Adipocyte (in vitro differentiated cells): ENCODE data around the gene TTI1.
A peak's percentile ranks its signal among the peaks of the same experiment; 100 is the strongest.

Experiments
- DNase-seq: peaks from one replicate; pipeline ENCODE4 v3.0.0-alpha.2; 2015; ENCODE audit warnings: low read depth
- H3K27me3 ChIP-seq: replicated peaks from 2 replicates; pipeline ENCODE4 v1.7.0; 2013; ENCODE audit warnings: mild to moderate bottlenecking, low read length, moderate library complexity; ENCODE audit not compliant: control insufficient read depth, insufficient read depth
- H3K36me3 ChIP-seq: 2 replicates; pipeline ENCODE4 v1.7.0; 2013; ENCODE audit warnings: low read length, mild to moderate bottlenecking, moderate library complexity; ENCODE audit not compliant: control insufficient read depth, insufficient read depth, severe bottlenecking
- H3K4me1 ChIP-seq: 2 replicates; pipeline ENCODE4 v1.7.0; 2013; ENCODE audit warnings: mild to moderate bottlenecking, low read length, moderate library complexity; ENCODE audit not compliant: control insufficient read depth, insufficient read depth
- H3K4me3 ChIP-seq: 2 replicates; pipeline ENCODE4 v1.7.0; 2013; ENCODE audit warnings: mild to moderate bottlenecking, low read length, moderate library complexity
- H3K9ac ChIP-seq: 2 replicates; pipeline ENCODE4 v1.7.0; 2013; ENCODE audit warnings: mild to moderate bottlenecking, low read length, moderate library complexity
- H3K9me3 ChIP-seq: 2 replicates; pipeline ENCODE4 v1.7.0; 2013; ENCODE audit warnings: mild to moderate bottlenecking, low read length, moderate library complexity; ENCODE audit not compliant: control insufficient read depth

TTI1 gene

DNA sequence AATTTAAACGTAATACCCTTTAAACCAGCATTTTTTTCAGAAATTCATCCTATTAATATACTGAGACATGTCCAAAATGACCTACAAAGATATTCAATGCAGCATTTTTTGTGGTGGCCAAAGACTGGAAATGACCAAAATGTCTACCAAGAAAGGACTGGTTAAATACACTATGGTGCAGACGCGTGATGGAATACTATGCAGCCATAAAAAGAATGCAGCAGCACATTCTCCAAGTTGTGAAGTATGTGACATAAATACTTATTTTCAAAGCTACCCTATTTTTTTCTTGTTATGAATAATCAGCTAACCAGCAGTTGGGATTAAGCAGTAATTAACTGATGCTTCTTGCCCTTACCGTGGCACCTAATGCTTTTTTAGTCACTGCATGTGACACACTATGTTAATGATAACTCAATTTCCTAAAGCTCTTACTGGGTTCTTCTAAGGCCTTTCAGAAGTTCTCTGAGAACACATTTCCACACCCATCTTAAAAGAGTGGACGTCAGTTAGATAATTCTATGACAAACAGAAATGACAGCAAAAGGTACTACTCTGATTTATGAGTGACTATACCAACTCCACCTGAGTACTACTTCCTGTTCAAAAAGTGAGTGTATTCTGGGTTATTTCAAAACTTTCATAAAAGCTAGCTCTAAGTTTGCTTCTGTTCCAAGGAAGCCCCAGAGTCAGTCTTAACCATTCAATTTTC, 24.9 kb downstream of the TTI1 start:
- DNase-seq: no peak
- Histone ChIP-seq H3K36me3 (peaks cover 32% of the 10 kb centered on the region), H3K4me1 (peaks cover 2% of the 10 kb centered on the region), H3K27me3 (no peaks in the 10 kb centered on the region), H3K4me3 (no peak overlapping the region), H3K9me3 (no peaks in the 10 kb centered on the region), H3K9ac (no peak overlapping the region)

DNA sequence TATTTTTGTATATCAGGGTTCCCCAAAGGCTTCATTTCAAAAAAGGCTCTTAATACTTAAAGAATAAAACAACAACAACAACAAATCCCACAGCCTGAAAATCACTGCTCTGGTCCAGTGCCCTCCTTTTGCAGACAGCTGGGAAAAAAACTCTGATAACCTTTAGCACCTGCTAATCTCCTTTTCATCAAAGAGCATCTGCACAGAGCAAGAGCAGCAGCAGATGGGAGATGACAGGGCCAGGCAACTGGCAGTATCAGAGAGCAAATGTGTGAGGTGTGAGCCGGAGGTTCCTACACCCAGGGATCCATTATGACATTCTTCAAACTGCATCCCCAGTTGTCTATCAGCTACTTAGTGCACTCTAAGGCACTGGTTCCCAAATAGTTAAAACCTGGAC, 25.7 kb downstream of the TTI1 start:
- H3K9me3 ChIP-seq: no peaks in the 10 kb centered on the region
- H3K4me3 ChIP-seq: no peak overlapping the region
- no peak for DNase-seq
- no peak overlapping the region for H3K9ac ChIP-seq
- no peaks in the 10 kb centered on the region for H3K27me3 ChIP-seq
- H3K4me1 ChIP-seq: peaks cover 2% of the 10 kb centered on the region
- peaks cover 25% of the 10 kb centered on the region for H3K36me3 ChIP-seq

DNA sequence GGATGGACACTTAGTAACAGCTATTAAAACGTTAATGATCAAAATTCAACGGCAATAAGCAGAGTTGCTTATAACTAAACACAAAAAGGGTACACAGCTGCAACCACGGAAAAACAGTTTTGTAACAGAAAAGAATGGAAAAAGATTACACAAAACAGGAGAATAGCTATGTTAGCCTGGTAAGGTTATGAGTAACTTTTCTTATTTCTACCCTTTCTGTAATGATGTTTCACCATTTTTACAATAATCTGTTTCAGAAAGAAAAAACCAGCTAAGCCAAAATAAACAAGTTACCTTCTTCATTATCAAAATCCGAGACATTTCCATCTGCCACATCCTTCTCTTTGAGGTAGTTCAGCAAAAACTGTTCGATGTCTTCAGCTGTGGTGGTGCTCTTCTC, 27.4 kb downstream of the TTI1 start:
- Histone ChIP-seq H3K36me3 (peaks cover 20% of the 10 kb centered on the region), H3K9me3 (no peaks in the 10 kb centered on the region), H3K27me3 (no peaks in the 10 kb centered on the region), H3K4me1 (peaks cover 2% of the 10 kb centered on the region), H3K9ac (no peak overlapping the region), H3K4me3 (no peak overlapping the region)
- no peak for DNase-seq

DNA sequence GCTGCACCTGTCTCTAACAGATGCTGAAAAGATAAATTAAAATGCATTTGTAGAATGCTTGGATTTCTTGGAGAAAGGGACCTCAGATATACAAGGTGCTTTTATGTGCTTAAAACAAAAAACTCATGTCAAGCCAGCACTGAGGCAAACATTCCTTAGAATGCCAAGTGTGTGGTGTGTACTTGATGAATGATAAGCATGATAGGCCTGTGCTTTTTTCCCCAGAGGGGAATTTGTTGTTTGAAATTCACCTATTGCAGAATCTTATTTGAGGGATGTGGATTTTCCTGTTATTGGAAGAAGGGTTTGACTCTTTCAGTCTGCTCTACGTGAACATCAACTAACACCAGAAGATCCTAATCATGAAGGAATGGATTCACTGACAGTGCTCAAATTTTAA, 28.8 kb downstream of the TTI1 start:
- Histone ChIP-seq H3K27me3 (no peaks in the 10 kb centered on the region), H3K9ac (no peak overlapping the region), H3K4me1 (peaks cover 2% of the 10 kb centered on the region), H3K36me3 (peaks cover 30% of the 10 kb centered on the region), H3K9me3 (no peaks in the 10 kb centered on the region), H3K4me3 (no peak overlapping the region)
- DNase-seq: no peak

DNA sequence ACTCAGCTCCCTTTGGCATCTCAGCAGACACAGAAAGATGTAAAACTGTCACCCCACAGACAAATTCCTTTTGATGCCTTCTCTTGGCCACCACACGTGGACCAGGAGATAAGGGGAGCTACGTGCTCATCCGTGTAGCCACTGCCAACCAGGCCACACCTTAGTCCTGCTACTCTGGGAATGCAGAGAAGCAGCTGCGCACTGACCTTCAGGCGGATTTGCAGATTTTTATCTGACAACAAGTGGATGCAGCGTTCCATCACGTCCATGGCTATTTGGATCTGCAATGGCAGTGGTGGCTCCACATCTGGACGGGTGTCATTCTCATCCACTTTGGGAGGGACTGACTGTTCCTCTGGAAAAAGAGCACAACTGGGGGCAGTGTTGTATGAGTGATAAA, 30.8 kb downstream of the TTI1 start:
- no peak overlapping the region for H3K9ac ChIP-seq
- no peaks in the 10 kb centered on the region for H3K27me3 ChIP-seq
- DNase-seq: no peak
- peaks cover 2% of the 10 kb centered on the region for H3K4me1 ChIP-seq
- H3K9me3 ChIP-seq: no peaks in the 10 kb centered on the region
- H3K36me3 ChIP-seq: peaks cover 50% of the 10 kb centered on the region
- H3K4me3 ChIP-seq: no peak overlapping the region

DNA sequence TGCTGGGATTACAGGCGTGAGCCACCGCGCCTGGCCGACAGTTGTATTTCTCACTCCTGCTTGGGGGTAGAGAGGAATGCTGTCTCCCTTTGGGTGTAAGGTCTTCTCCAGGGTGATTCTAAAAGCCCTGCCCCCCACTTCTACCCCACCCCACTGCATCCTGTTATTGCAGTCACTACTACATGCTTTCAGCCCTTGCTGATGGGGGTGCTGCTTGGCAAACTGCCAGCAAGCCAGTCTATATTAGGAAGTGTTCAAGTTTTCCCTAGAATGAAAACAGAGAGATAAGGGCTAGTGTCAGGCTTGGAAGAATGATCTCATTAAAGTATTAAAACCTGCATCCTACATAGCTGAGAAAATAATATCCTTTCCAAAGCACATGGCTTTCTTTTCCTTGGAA, 31.3 kb downstream of the TTI1 start:
- H3K9ac ChIP-seq: no peak overlapping the region
- no peaks in the 10 kb centered on the region for H3K9me3 ChIP-seq
- H3K4me3 ChIP-seq: no peak overlapping the region
- DNase-seq: no peak
- peaks cover 2% of the 10 kb centered on the region for H3K4me1 ChIP-seq
- no peaks in the 10 kb centered on the region for H3K27me3 ChIP-seq
- H3K36me3 ChIP-seq: peaks cover 54% of the 10 kb centered on the region

DNA sequence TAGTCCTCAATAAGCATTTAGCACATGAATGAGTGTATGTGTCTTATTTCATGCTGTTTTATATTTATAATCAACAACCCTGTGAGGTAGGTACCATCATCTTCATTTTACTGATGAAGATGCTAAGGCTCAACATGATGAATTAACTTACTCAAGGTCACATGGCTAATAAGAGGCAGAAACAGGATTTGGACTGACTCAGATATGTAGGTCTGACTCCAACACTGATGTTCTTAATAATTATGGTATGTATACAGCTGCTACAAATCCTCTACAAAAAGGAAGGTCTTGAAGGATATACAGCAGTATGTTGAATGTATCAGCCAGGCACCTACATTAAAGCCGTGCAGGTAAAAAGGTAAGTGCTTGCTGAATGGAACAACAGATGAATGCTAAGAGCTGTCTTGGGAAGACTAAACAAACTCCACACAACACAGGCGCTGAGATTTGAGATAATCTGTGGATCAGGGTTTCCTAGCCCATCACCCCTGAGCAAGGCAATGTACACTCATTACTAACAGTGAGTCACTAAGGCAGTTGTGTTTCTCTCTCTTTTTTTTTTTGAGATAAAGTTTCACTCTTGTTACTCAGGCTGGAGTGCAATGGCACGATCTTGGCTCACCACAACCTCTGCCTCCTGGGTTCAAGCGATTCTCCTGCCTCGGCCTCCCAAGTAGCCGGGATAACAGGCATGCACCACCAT, 31.9 kb downstream of the TTI1 start:
- Histone ChIP-seq H3K4me1 (peaks cover 2% of the 10 kb centered on the region), H3K36me3 (peaks cover 59% of the 10 kb centered on the region), H3K27me3 (no peaks in the 10 kb centered on the region), H3K9ac (no peak overlapping the region), H3K9me3 (no peaks in the 10 kb centered on the region), H3K4me3 (no peak overlapping the region)
- DNase-seq: peak; percentile 60

DNA sequence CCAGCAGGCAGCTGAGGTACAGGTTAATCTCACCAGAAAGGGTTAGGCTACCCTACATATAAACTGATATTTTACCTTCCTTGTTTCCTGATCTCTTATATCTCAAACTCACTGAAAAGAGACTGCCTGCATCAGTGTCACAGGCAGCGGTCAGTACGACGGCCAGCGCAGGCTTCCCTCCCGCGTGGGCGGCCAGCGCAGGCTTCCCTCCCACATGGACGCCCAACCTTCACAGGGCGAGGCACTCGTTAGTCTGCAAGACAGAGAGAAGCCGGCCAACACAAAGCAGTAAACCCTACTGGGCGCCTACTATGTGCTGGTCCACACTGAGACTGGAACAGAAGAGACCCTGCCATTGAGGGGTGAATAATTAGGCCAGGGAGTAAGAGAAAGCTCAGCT, 33.0 kb downstream of the TTI1 start:
- Histone ChIP-seq H3K9ac (no peak overlapping the region), H3K36me3 (peaks cover 70% of the 10 kb centered on the region)

DNA sequence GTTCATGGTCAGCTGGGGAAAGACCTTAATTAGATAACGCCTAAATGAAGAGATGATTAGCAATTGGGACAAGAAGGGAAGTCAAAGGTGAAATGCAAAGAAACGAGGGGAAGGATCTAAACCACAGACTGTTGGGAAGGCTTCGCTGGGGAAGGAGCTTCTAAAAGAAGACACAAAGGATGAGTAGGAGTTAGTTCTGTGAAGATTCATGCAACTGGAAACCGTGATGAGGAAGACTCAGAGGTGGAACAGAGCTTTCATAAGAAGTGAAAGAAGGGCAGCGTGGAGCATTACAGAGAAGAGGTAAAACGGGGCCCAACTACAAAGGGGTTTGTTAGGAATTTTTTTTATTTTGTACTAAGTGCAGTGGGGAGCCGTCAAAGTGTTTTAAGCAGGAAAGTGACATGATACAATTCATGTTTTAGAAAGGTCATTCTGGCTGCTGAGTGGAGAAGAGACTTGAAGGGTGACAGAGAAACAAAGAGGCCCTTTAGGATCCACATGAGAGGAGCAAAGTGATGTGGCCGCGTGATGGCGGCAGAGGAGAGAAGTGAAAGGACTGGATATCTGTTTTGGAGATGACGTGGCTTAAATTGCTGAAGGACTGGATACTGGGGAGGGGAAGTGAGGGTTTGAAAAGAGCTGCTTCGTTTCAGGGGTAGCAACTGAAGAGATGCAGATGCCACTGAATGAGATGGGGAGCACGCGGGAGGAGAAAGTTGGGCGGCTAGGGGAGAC, 33.6 kb downstream of the TTI1 start:
- no peak for DNase-seq
- H3K4me3 ChIP-seq: no peak overlapping the region
- H3K9me3 ChIP-seq: no peaks in the 10 kb centered on the region
- H3K27me3 ChIP-seq: no peaks in the 10 kb centered on the region
- H3K9ac ChIP-seq: no peak overlapping the region
- H3K36me3 ChIP-seq: peaks cover 73% of the 10 kb centered on the region
- H3K4me1 ChIP-seq: peaks cover 1% of the 10 kb centered on the region

More for the DNA sequence above, 33.0 kb downstream of the TTI1 start:
- no peak overlapping the region for H3K4me3 ChIP-seq
- no peak for DNase-seq
- H3K4me1 ChIP-seq: peaks cover 2% of the 10 kb centered on the region
- H3K9me3 ChIP-seq: no peaks in the 10 kb centered on the region
- H3K27me3 ChIP-seq: no peaks in the 10 kb centered on the region

DNA sequence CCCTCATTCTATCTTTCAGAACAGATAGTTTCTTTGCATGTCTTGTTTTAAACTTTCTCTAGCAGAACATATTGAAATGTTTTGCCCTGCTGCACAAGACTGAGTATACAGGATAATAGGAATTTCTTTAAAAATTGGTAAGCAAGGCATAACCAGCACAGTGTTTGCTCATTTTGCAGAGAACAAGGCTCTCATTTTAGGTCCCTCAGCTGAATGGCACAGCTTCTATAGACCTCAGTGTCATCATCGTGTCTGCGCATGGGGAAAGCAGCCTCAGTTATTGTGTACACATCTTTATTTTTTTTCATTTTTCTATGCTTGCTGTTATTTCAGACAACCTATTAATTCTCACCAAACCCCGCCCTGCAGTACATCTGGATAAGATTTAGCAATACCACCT, 35.7 kb downstream of the TTI1 start:
- no peaks in the 10 kb centered on the region for H3K27me3 ChIP-seq
- H3K9me3 ChIP-seq: no peaks in the 10 kb centered on the region
- H3K36me3 ChIP-seq: peaks cover 66% of the 10 kb centered on the region
- no peak for DNase-seq
- no peak overlapping the region for H3K4me3 ChIP-seq
- no peak overlapping the region for H3K9ac ChIP-seq
- H3K4me1 ChIP-seq: peaks cover 17% of the 10 kb centered on the region

DNA sequence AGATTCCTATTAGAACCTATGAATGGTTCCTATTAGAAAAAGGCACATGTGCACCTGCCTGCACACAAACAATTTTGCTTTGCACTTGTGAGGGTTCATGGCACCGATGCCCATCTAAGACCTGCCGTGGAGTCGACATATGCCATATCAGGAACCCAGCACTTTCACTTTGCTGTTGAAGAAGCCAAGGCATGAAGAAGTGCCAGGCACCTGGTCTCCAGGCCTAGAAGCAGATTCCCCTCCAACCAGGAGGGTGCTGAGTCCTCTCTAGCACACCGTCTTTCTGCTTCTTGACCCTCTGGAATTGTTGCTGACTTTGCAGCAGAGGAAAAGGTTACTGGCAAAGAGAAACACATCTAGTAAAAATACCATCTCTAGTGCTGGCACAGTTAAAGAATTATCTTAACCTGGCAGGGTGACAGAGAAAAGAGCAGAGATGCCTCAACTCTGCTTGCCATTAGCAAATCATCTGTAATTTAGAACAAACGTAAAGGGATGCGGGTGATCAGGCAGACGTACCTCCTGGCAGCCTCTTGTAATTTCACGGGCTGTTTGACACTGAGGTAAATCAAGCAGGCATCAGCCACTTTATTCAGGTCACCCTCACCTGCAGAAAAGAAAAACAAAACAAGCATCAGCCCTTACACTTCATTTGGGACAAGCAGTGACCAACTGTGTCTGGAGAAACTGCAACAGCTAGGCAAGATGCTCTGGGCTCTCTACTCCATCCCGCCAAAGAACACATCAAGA, 37.2 kb downstream of the TTI1 start:
- peaks cover 20% of the 10 kb centered on the region for H3K4me1 ChIP-seq
- no peaks in the 10 kb centered on the region for H3K27me3 ChIP-seq
- peaks cover 59% of the 10 kb centered on the region for H3K36me3 ChIP-seq
- no peaks in the 10 kb centered on the region for H3K9me3 ChIP-seq
- H3K4me3 ChIP-seq: no peak overlapping the region
- no peak overlapping the region for H3K9ac ChIP-seq
- DNase-seq: no peak
